NB4 (cell line): ENCODE data around the gene BRPF3.

ENCODE experiments used
- DNase-seq: peaks from one replicate; pipeline ENCODE4 v3.0.0; 2010; ENCODE audit warnings: low read depth
- H3K4me3 ChIP-seq: one replicate; pipeline ENCODE4 v1.5.1; 2011; ENCODE audit warnings: mild to moderate bottlenecking, low read depth, low read length, moderate library complexity
- CTCF ChIP-seq: IDR thresholded peaks from one replicate; pipeline ENCODE4 v1.5.1; 2012; ENCODE audit warnings: low read depth, low read length
- MAX ChIP-seq: IDR thresholded peaks from 2 replicates; pipeline ENCODE4 v1.6.1; 2011; ENCODE audit warnings: low read depth, low read length
- MYC ChIP-seq: IDR thresholded peaks from 2 replicates; pipeline ENCODE4 v1.6.1; 2011; ENCODE audit warnings: low read depth, low read length
- POLR2A ChIP-seq: IDR thresholded peaks from 2 replicates; pipeline ENCODE4 v1.6.1; 2011; ENCODE audit warnings: mild to moderate bottlenecking; ENCODE audit not compliant: insufficient read length; ENCODE audit errors: extremely low read depth

BRPF3 gene

GRCh38 chr6:36178544-36178943, 18.0 kb upstream of the BRPF3 start:
- no peak for DNase-seq
- no peak for TF ChIP-seq MAX
- TF ChIP-seq MYC, result no peak
- TF ChIP-seq POLR2A, result no peak
- no peak for TF ChIP-seq CTCF
- no peak overlapping the region for H3K4me3 ChIP-seq

GRCh38 chr6:36180126-36180525, 16.4 kb upstream of the BRPF3 start:
- TF ChIP-seq POLR2A (no peak), MYC (no peak), MAX (no peak), CTCF (no peak)

GRCh38 chr6:36184311-36184710, 12.2 kb upstream of the BRPF3 start:
- no peak for TF ChIP-seq MAX
- TF ChIP-seq POLR2A, result no peak
- no peak for TF ChIP-seq CTCF
- TF ChIP-seq MYC, result no peak
- no peak for DNase-seq
- H3K4me3 ChIP-seq, result no peak overlapping the region

More at GRCh38 chr6:36180126-36180525, 16.4 kb upstream of the BRPF3 start:
- no peak overlapping the region for H3K4me3 ChIP-seq
- DNase-seq, result no peak

GRCh38 chr6:36186199-36186598, 10.3 kb upstream of the BRPF3 start:
- TF ChIP-seq CTCF (no peak), MYC (no peak), POLR2A (no peak), MAX (no peak)
- H3K4me3 ChIP-seq, result no peak overlapping the region

GRCh38 chr6:36187446-36187845, 9.1 kb upstream of the BRPF3 start:
- no peak for TF ChIP-seq POLR2A
- TF ChIP-seq MYC, result no peak
- TF ChIP-seq MAX, result no peak
- TF ChIP-seq CTCF, result no peak
- H3K4me3 ChIP-seq, result no peak overlapping the region
- DNase-seq, result no peak

More at GRCh38 chr6:36186199-36186598, 10.3 kb upstream of the BRPF3 start:
- DNase-seq, result no peak

GRCh38 chr6:36195471-36196112, 952 bp upstream of the BRPF3 start:
- H3K4me3 ChIP-seq, result peak overlapping the region; percentile 70
- TF ChIP-seq POLR2A (no peak), CTCF (no peak), MAX (no peak), MYC (no peak)
- no peak for DNase-seq
